B cell (primary cell): ENCODE measurements around the gene TRIM56. TPM values are rescaled to one million over a fixed set of nuclear protein-coding genes. Genes with fewer than 3 reads are reported as not detected.
A peak's percentile ranks its signal among the peaks of the same experiment; 100 is the strongest.

ENCODE experiments used
- ATAC-seq: fragments of 200-7000 bp; cut with Tn5 transposase; one replicate; pipeline ENCODE4 v1.10.0; 2021; ENCODE audit warnings: low read depth, mild to moderate bottlenecking, moderate number of reproducible peaks, moderate library complexity
- CTCF ChIA-PET: fragments of 350-600 bp; sonication (Branson Sonifier 250); formaldehyde crosslinking; loops from one replicate; lab custom pipeline; 2021; ENCODE audit warnings: antibody characterized with exemption, inconsistent platforms; lab: Charles Lee
- POLR2A ChIA-PET: fragments of 350-600 bp; sonication (Branson Sonifier 250); formaldehyde crosslinking; loops from one replicate; lab custom pipeline; 2021; ENCODE audit warnings: antibody characterized with exemption; lab: Charles Lee
- DNase-seq: peaks from one replicate; pipeline ENCODE4 v3.0.0; 2013
- H2AFZ ChIP-seq: 2 replicates; pipeline ENCODE4 v1.6.1; 2012; ENCODE audit warnings: mild to moderate bottlenecking, low read depth, low read length; ENCODE audit not compliant: insufficient read depth, poor library complexity, severe bottlenecking
- H3K27ac ChIP-seq, 2 donors: 1 replicate in 1 of 2; 2 replicates in 1 of 2; pipeline ENCODE4 v1.5.1; 2012 to 2013; ENCODE audit warnings: low read length in 2 of 2, mild to moderate bottlenecking in 2 of 2, moderate library complexity in 1 of 2
- H3K27me3 ChIP-seq, 4 experiments: fragments of 200-600 bp in 1 of 4; sonication (generic) in 1 of 4; replicated peaks in 1 of 4; 1 replicate in 2 of 4; 2 replicates in 2 of 4; pipeline versions ENCODE4 v1.6.1 to v1.7.0; 2013 to 2016; ENCODE audit warnings: low read length in 3 of 4, mild to moderate bottlenecking in 2 of 4, mixed read lengths in 1 of 4, moderate library complexity in 1 of 4; ENCODE audit not compliant: insufficient read depth in 4 of 4, control insufficient read depth in 3 of 4; ENCODE audit errors: control extremely low read depth in 1 of 4
- H3K36me3 ChIP-seq, 2 experiments: replicated peaks in 1 of 2; 1 replicate in 1 of 2; 2 replicates in 1 of 2; pipeline versions ENCODE4 v1.6.1 to v1.7.1; 2013; ENCODE audit warnings: low read length in 1 of 2; ENCODE audit not compliant: insufficient read depth in 2 of 2, control insufficient read depth in 1 of 2; ENCODE audit errors: control extremely low read depth in 1 of 2, extremely low read depth in 1 of 2
- H3K4me1 ChIP-seq, 2 donors: fragments of 200-600 bp in 1 of 2; sonication (generic) in 1 of 2; 1 replicate in 1 of 2; 2 replicates in 1 of 2; pipeline versions ENCODE4 v1.5.1 to v1.6.1; 2013 to 2017; ENCODE audit warnings: low read length in 2 of 2; ENCODE audit not compliant: control insufficient read depth in 2 of 2, insufficient read depth in 2 of 2
- H3K4me2 ChIP-seq: replicated peaks from 2 replicates; pipeline ENCODE3; 2012; ENCODE audit warnings: mild to moderate bottlenecking, low read depth, low read length; ENCODE audit not compliant: poor library complexity, severe bottlenecking
- H3K4me3 ChIP-seq, 5 experiments: fragments of 200-600 bp in 1 of 5; sonication (generic) in 1 of 5; 1 replicate in 3 of 5; 2 replicates in 2 of 5; pipeline versions ENCODE4 v1.5.1 to v1.7.0; 2011 to 2016; ENCODE audit warnings: low read length in 4 of 5, mild to moderate bottlenecking in 4 of 5, low read depth in 2 of 5, control low read depth in 1 of 5, moderate library complexity in 1 of 5; ENCODE audit not compliant: insufficient read depth in 1 of 5; ENCODE audit errors: control extremely low read depth in 1 of 5, extremely low read depth in 1 of 5
- H3K79me2 ChIP-seq: fragments of 200-600 bp; sonication (generic); one replicate; pipeline ENCODE4 v1.6.0; 2016; ENCODE audit warnings: low read length; ENCODE audit not compliant: control insufficient read depth, insufficient read depth
- H3K9ac ChIP-seq: fragments of 200-600 bp; sonication (generic); 2 replicates; pipeline ENCODE4 v1.6.1; 2017; ENCODE audit warnings: mild to moderate bottlenecking, low read length, moderate library complexity
- H3K9me3 ChIP-seq, 3 donors: one replicate each; pipeline versions ENCODE4 v1.6.1 to v1.7.1; 2013; ENCODE audit warnings: low read length in 2 of 3; ENCODE audit not compliant: control insufficient read depth in 2 of 3, insufficient read depth in 1 of 3; ENCODE audit errors: control extremely low read depth in 1 of 3
- H4K20me1 ChIP-seq: 2 replicates; pipeline ENCODE4 v1.6.0; 2012; ENCODE audit warnings: mild to moderate bottlenecking, low read length; ENCODE audit not compliant: insufficient read depth, control insufficient read depth, poor library complexity, severe bottlenecking
- H3K27ac Mint-ChIP-seq: one replicate; pipeline ENCODE4 v1.8.0; 2021; ENCODE audit warnings: mixed read lengths
- H3K27me3 Mint-ChIP-seq: one replicate; pipeline ENCODE4 v1.8.0; 2021; ENCODE audit warnings: mixed read lengths
- H3K4me1 Mint-ChIP-seq: one replicate; pipeline ENCODE4 v1.8.0; 2021; ENCODE audit warnings: mixed read lengths
- H3K4me3 Mint-ChIP-seq: one replicate; pipeline ENCODE4 v1.8.0; 2021; ENCODE audit warnings: mixed read lengths
- H3K9me3 Mint-ChIP-seq: one replicate; pipeline ENCODE4 v1.8.0; 2022; ENCODE audit warnings: mixed read lengths; ENCODE audit not compliant: insufficient read depth
- EZH2 ChIP-seq: IDR thresholded peaks from 2 replicates; pipeline ENCODE4 v1.6.1; 2012; ENCODE audit warnings: borderline replicate concordance, low read depth, mild to moderate bottlenecking, moderate library complexity, low read length; ENCODE audit not compliant: insufficient read depth, poor library complexity, severe bottlenecking
- WGBS: methylation state at CpG from one replicate; pipeline ENCODE4 v1.1.5; 2013; ENCODE audit warnings: missing lambda C conversion rate; ENCODE audit not compliant: insufficient coverage; 5-methylcytosine and 5-hydroxymethylcytosine counted together
- intact Hi-C: fragments of 100-400 bp; cut with micrococcal nuclease; formaldehyde crosslinking; loops from one replicate; pipeline ENCODE4 v1.10.0; 2022
- polyA plus RNA-seq: library from polyadenylated mRNA; depleted of rRNA; stranded (reverse); fragments of >200 nt; gene quantifications from 2 replicates; pipeline ENCODE4 v1.2.3, GENCODE V29; 2012
- total RNA-seq, 2 donors: library from RNA; stranded (reverse); fragments of 120-200 nt in 1 of 2; gene quantifications; 1 replicate in 1 of 2; 2 replicates in 1 of 2; pipeline versions ENCODE4 v1.2.3 to v1.2.4, GENCODE V29; 2013 to 2022
- TF ChIP-seq, protein P1 (sequence below): fragments of 200-600 bp; IDR thresholded peaks from one replicate; pipeline ENCODE4 v1.8.0; 2022; ENCODE audit warnings: antibody characterized with exemption, mild to moderate bottlenecking

The TRIM56 gene
- total and polyA plus RNA-seq, 2 donors (not counting 1 experiment from before 2014, with no cell fraction given): 8.4 to 85.7 TPM

DNA sequence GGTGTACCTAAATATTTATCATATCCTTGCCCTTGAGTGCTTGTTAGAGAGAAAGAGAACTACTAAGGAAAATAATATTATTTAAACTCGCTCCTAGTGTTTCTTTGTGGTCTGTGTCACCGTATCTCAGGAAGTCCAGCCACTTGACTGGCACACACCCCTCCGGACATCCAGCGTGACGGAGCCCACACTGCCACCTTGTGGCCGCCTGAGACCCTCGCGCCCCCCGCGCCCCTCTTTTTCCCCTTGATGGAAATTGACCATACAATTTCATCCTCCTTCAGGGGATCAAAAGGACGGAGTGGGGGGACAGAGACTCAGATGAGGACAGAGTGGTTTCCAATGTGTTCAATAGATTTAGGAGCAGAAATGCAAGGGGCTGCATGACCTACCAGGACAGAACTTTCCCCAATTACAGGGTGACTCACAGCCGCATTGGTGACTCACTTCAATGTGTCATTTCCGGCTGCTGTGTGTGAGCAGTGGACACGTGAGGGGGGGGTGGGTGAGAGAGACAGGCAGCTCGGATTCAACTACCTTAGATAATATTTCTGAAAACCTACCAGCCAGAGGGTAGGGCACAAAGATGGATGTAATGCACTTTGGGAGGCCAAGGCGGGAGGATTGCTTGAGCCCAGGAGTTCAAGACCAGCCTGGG lies 53.1 kb downstream of the TRIM56 start:
- no peak for TF ChIP-seq EZH2
- TF ChIP-seq, protein P1, sequence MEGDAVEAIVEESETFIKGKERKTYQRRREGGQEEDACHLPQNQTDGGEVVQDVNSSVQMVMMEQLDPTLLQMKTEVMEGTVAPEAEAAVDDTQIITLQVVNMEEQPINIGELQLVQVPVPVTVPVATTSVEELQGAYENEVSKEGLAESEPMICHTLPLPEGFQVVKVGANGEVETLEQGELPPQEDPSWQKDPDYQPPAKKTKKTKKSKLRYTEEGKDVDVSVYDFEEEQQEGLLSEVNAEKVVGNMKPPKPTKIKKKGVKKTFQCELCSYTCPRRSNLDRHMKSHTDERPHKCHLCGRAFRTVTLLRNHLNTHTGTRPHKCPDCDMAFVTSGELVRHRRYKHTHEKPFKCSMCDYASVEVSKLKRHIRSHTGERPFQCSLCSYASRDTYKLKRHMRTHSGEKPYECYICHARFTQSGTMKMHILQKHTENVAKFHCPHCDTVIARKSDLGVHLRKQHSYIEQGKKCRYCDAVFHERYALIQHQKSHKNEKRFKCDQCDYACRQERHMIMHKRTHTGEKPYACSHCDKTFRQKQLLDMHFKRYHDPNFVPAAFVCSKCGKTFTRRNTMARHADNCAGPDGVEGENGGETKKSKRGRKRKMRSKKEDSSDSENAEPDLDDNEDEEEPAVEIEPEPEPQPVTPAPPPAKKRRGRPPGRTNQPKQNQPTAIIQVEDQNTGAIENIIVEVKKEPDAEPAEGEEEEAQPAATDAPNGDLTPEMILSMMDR: peak; percentile 72
- Histone ChIP-seq H3K79me2 (no peaks in the 10 kb centered on the region), H3K27ac (no peak overlapping the region), H3K9me3 (no peaks in the 10 kb centered on the region), H3K4me2 (peak overlapping the region; percentile 37), H4K20me1 (no peaks in the 10 kb centered on the region), H3K9ac (no peak overlapping the region), H2AFZ (no peak overlapping the region), H3K4me1 (peaks cover 0 to 7% of the 10 kb centered on the region in 2 donors), H3K4me3 (no peak overlapping the region), H3K27me3 (peaks cover 0 to 12% (median 5%) of the 10 kb centered on the region in 4 experiments), H3K36me3 (no peaks in the 10 kb centered on the region)
- peak; percentile 86 for ATAC-seq
- ChIA-PET POLR2A (interaction anchor here (0.6 kb wide), 1 partner anchor 701 kb away, joined by 4 read pairs; no protein-coding TSS in a partner anchor), CTCF (interaction anchor here (1.1 to 1.5 kb wide), 3 partner anchors 10 to 144 kb away, joined by 3 to 4 read pairs (median 4); no protein-coding TSS in a partner anchor)
- peaks cover 13% of the 10 kb centered on the region for H3K4me1 Mint-ChIP-seq
- intact Hi-C loops: loop anchor here (1.0 to 2.0 kb wide), 2 partner anchors 54 kb away; partner anchors contain the start of gene TRIM56
- H3K4me3 Mint-ChIP-seq: peak overlapping the region; percentile 74
- H3K27ac Mint-ChIP-seq: peak overlapping the region; percentile 77
- no peaks in the 10 kb centered on the region for H3K9me3 Mint-ChIP-seq
- WGBS: 0% methylated on average over 4 of the region's 16 CpGs
- DNase-seq: peak; percentile 62
- peaks cover 31% of the 10 kb centered on the region for H3K27me3 Mint-ChIP-seq

DNA sequence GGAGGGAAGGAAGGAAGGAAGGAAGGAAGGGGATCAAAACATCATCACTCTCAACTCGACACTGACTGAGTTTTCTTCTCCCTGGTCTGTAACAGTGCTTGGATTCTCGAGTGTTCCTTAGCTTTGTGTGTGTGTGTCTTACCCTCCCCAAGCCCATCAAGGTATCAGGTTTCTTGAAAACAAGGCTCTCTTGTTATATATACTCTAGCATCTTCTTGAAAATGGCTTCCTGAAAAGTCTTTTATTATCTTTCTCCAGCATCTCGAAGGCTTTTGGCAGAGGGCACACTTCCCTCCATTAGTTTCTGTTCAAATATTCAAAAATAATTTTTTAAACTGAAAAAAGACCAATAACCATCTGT lies 55.0 kb downstream of the TRIM56 start:
- peaks cover 13% of the 10 kb centered on the region for H3K4me1 Mint-ChIP-seq
- H3K27me3 Mint-ChIP-seq: peaks cover 28% of the 10 kb centered on the region
- POLR2A ChIA-PET: interaction anchor here (0.6 kb wide), 1 partner anchor 74 kb away, joined by 3 read pairs; no protein-coding TSS in a partner anchor

More for the DNA sequence above, 55.0 kb downstream of the TRIM56 start:
- DNase-seq: no peak
- H4K20me1 ChIP-seq: no peaks in the 10 kb centered on the region
- 40% methylated on average over 1 of the region's 3 CpGs for WGBS
- H3K4me3 ChIP-seq: no peak overlapping the region
- H3K9me3 ChIP-seq: no peaks in the 10 kb centered on the region
- no peak for ATAC-seq
- no peak overlapping the region for H3K9ac ChIP-seq
- H3K36me3 ChIP-seq: no peaks in the 10 kb centered on the region
- H3K79me2 ChIP-seq: no peaks in the 10 kb centered on the region
- peaks cover 0 to 10% of the 10 kb centered on the region in 2 donors for H3K4me1 ChIP-seq
- Mint-ChIP-seq H3K9me3 (no peaks in the 10 kb centered on the region), H3K4me3 (no peak overlapping the region), H3K27ac (no peak overlapping the region)
- H3K27me3 ChIP-seq: peaks cover 0 to 16% (median 4%) of the 10 kb centered on the region in 4 experiments
- no peak overlapping the region for H3K27ac ChIP-seq
- TF ChIP-seq, protein P1: no peak
- TF ChIP-seq EZH2: no peak
- no peak overlapping the region for H3K4me2 ChIP-seq
- CTCF ChIA-PET: interaction anchor here (0.6 to 7.2 kb wide), 7 partner anchors 15 to 241 kb away, joined by 3 to 129 read pairs (median 3); partner anchors contain the start of genes AP1S1 and VGF
- intact Hi-C loops: loop anchor here (10.0 kb wide), 1 partner anchor 246 kb away; the partner anchor contains the start of gene ACHE
- no peak overlapping the region for H2AFZ ChIP-seq
